IPS DF 6.9 (cell line): Measurements from ENCODE around the gene KCNJ10.
"Not testable (repeated sequence)": the region's sequence is repeated elsewhere in the genome, so short reads cannot be mapped to it uniquely, and the experiment has no call there.

ENCODE experiments used
- DNase-seq: peaks from one replicate; pipeline ENCODE4 v3.0.0-alpha.2; 2013; ENCODE audit warnings: low read depth, low spot score
- H3K27ac ChIP-seq: one replicate; pipeline ENCODE4 v1.5.1; 2013; ENCODE audit warnings: low read length, control low read depth
- H3K27me3 ChIP-seq: 2 replicates; pipeline ENCODE4 v1.6.1; 2013; ENCODE audit warnings: mild to moderate bottlenecking, low read length; ENCODE audit not compliant: control insufficient read depth, insufficient read depth
- H3K36me3 ChIP-seq: 2 replicates; pipeline ENCODE4 v1.6.1; 2013; ENCODE audit warnings: low read length; ENCODE audit not compliant: control insufficient read depth, insufficient read depth
- H3K4me1 ChIP-seq: 2 replicates; pipeline ENCODE4 v1.6.1; 2013; ENCODE audit warnings: low read length; ENCODE audit not compliant: control insufficient read depth, insufficient read depth
- H3K4me3 ChIP-seq: 2 replicates; pipeline ENCODE4 v1.5.1; 2013; ENCODE audit warnings: mild to moderate bottlenecking, low read length
- H3K9me3 ChIP-seq: 2 replicates; pipeline ENCODE4 v1.6.1; 2013; ENCODE audit warnings: low read length, inconsistent platforms; ENCODE audit not compliant: control insufficient read depth, insufficient read depth
- WGBS: extraction: QIAGEN DNeasy Blood & Tissue Kit; methylation state at CpG from one replicate; pipeline ENCODE4 v1.1.7; 2013; ENCODE audit warnings: mixed read lengths, missing lambda C conversion rate; ENCODE audit not compliant: insufficient read length, insufficient coverage; 5-methylcytosine and 5-hydroxymethylcytosine counted together

The KCNJ10 gene

GRCh38 chr1:160069460-160070231 is at the start of gene KCNJ10:
TSS of gene KCNJ10 (minus strand) at chr1:160070160. CDS start at chr1:160042532, 27,628 bp downstream.
- no peak within 1 kb of the TSS for H3K27ac ChIP-seq
- H3K4me3 ChIP-seq, result peak within 1 kb of the TSS; percentile 80
- no CpG with 5 or more reads among the region's 32 CpGs for WGBS
- no peak for DNase-seq
- H3K4me1 ChIP-seq, result peaks cover 5% of the 10 kb centered on the region; the same call in 1 of the 2 replicates
- peaks cover 2% of the 10 kb centered on the region; the same call in 1 of the 2 replicates for H3K27me3 ChIP-seq
- H3K36me3 ChIP-seq, result no peaks in the 10 kb centered on the region
- no peaks in the 10 kb centered on the region for H3K9me3 ChIP-seq

- no peak overlapping the region for H3K27ac ChIP-seq
- H3K9me3 ChIP-seq, result no peaks in the 10 kb centered on the region
- H3K27me3 ChIP-seq, result no peaks in the 10 kb centered on the region
- WGBS, result no CpG with 5 or more reads among the region's 3 CpGs
- no peaks in the 10 kb centered on the region for H3K36me3 ChIP-seq
- no peak overlapping the region for H3K4me3 ChIP-seq
- peaks cover 12% of the 10 kb centered on the region for H3K4me1 ChIP-seq
- DNase-seq, result no peak
Measured at GRCh38 chr1:160118928-160119327, 49.0 kb upstream of the KCNJ10 start.

GRCh38 chr1:160117709-160118183 is 47.8 kb upstream of the KCNJ10 start:
- Histone ChIP-seq H3K4me1 (peaks cover 13% of the 10 kb centered on the region), H3K27ac (no peak overlapping the region), H3K27me3 (no peaks in the 10 kb centered on the region), H3K4me3 (no peak overlapping the region), H3K9me3 (no peaks in the 10 kb centered on the region), H3K36me3 (no peaks in the 10 kb centered on the region)
- no peak for DNase-seq
- no CpG with 5 or more reads among the region's 8 CpGs for WGBS

- Histone ChIP-seq H3K4me3 (no peak overlapping the region), H3K27me3 (no peaks in the 10 kb centered on the region), H3K4me1 (peaks cover 13% of the 10 kb centered on the region), H3K9me3 (no peaks in the 10 kb centered on the region), H3K36me3 (no peaks in the 10 kb centered on the region), H3K27ac (no peak overlapping the region)
- no CpG with 5 or more reads among the region's 1 CpG for WGBS
- no peak for DNase-seq
Measured at GRCh38 chr1:160117300-160117699, 47.3 kb upstream of the KCNJ10 start.

GRCh38 chr1:160116283-160117147 is 46.6 kb upstream of the KCNJ10 start:
- no peaks in the 10 kb centered on the region for H3K27me3 ChIP-seq
- H3K27ac ChIP-seq, result no peak overlapping the region
- no peak for DNase-seq
- WGBS, result no CpG with 5 or more reads among the region's 12 CpGs
- no peaks in the 10 kb centered on the region for H3K36me3 ChIP-seq
- no peaks in the 10 kb centered on the region for H3K9me3 ChIP-seq
- no peak overlapping the region for H3K4me3 ChIP-seq
- H3K4me1 ChIP-seq, result peaks cover 13% of the 10 kb centered on the region

- H3K4me3 ChIP-seq, result no peak within 1 kb of the TSS
- H3K9me3 ChIP-seq, result no peaks in the 10 kb centered on the region
- no peak for DNase-seq
- peaks cover 13% of the 10 kb centered on the region for H3K4me1 ChIP-seq
- no peaks in the 10 kb centered on the region for H3K27me3 ChIP-seq
- no peak within 1 kb of the TSS for H3K27ac ChIP-seq
- WGBS, result no CpG with 5 or more reads among the region's 16 CpGs
- no peaks in the 10 kb centered on the region for H3K36me3 ChIP-seq
Measured at GRCh38 chr1:160115545-160116282, 45.8 kb upstream of the KCNJ10 start, which contains the start of gene ATP1A2. TSS of gene ATP1A2 (plus strand) at chr1:160115759. CDS start at chr1:160115862, 103 bp downstream.

GRCh38 chr1:160114085-160114484 is 44.1 kb upstream of the KCNJ10 start:
- no peak overlapping the region for H3K4me3 ChIP-seq
- peaks cover 14% of the 10 kb centered on the region for H3K4me1 ChIP-seq
- H3K27ac ChIP-seq, result no peak overlapping the region
- WGBS, result no CpG with 5 or more reads among the region's 4 CpGs
- no peaks in the 10 kb centered on the region for H3K9me3 ChIP-seq
- H3K36me3 ChIP-seq, result no peaks in the 10 kb centered on the region
- DNase-seq, result no peak
- H3K27me3 ChIP-seq, result no peaks in the 10 kb centered on the region

GRCh38 chr1:160113407-160113806 is 43.4 kb upstream of the KCNJ10 start:
- no CpG with 5 or more reads among the region's 8 CpGs for WGBS
- Histone ChIP-seq H3K4me3 (no peak overlapping the region), H3K9me3 (no peaks in the 10 kb centered on the region), H3K36me3 (no peaks in the 10 kb centered on the region), H3K27ac (no peak overlapping the region), H3K4me1 (peaks cover 14% of the 10 kb centered on the region), H3K27me3 (no peaks in the 10 kb centered on the region)
- DNase-seq, result no peak

GRCh38 chr1:160112357-160112756 is 42.4 kb upstream of the KCNJ10 start:
- H3K27me3 ChIP-seq, result no peaks in the 10 kb centered on the region
- no peaks in the 10 kb centered on the region for H3K9me3 ChIP-seq
- H3K4me1 ChIP-seq, result peaks cover 12% of the 10 kb centered on the region
- H3K4me3 ChIP-seq, result no peak overlapping the region
- no peak overlapping the region for H3K27ac ChIP-seq
- DNase-seq, result no peak
- no peaks in the 10 kb centered on the region for H3K36me3 ChIP-seq
- WGBS, result no CpG with 5 or more reads among the region's 12 CpGs

- not testable (repeated sequence) for H3K27ac ChIP-seq, H3K27me3 ChIP-seq, H3K36me3 ChIP-seq, H3K4me3 ChIP-seq, H3K9me3 ChIP-seq, DNase-seq
- H3K4me1 ChIP-seq, result peaks cover 12% of the 10 kb centered on the region
- 100% methylated on average over 1 of the region's 10 CpGs for WGBS
Measured at GRCh38 chr1:160111462-160111861, 41.5 kb upstream of the KCNJ10 start.
